ENCODE results near the gene CEND1. TPM values are rescaled to one million over a fixed set of nuclear protein-coding genes. Genes with fewer than 3 reads are reported as not detected.
A peak's percentile ranks its signal among the peaks of the same experiment; 100 is the strongest.

The CEND1 gene
- total and polyA plus RNA-seq, 2 of the 13 experiments (the other 11 are each of a cell fraction or from before 2014, with no cell fraction given): not detected

DNA sequence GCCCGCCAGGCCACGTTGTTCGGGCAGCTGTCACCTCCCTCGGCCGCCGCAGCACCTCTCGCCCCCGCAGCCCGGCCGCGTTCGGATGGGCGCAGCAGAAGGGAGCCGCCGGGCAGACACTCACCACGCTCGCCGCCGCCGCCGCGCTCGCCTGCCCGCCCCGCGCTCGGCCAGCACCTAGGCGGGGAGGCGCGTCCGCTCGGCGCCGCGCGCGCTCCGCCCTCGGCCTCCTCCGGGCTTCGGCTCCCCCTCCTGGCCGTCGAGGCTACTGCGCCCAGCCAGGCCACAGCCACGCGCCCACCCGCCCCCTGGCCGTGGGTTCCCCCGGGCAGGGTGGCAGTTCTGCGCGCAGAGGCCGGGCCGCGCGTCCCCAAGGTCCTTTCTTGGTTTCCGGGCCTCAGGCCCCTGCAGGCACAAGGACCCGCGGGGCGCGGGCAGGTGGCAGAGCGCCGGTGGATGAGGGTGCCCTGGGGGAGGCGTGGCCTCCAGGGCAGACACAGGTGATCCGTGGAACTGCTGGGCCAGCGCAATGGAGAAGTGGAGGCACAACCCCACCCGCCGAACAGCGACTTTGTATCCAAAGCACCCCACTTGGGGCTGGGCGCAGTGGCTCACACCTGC is 8.3 kb upstream of the CEND1 start, which contains the start of gene SLC25A22 (continued):
- TF ChIP-seq, protein P1, sequence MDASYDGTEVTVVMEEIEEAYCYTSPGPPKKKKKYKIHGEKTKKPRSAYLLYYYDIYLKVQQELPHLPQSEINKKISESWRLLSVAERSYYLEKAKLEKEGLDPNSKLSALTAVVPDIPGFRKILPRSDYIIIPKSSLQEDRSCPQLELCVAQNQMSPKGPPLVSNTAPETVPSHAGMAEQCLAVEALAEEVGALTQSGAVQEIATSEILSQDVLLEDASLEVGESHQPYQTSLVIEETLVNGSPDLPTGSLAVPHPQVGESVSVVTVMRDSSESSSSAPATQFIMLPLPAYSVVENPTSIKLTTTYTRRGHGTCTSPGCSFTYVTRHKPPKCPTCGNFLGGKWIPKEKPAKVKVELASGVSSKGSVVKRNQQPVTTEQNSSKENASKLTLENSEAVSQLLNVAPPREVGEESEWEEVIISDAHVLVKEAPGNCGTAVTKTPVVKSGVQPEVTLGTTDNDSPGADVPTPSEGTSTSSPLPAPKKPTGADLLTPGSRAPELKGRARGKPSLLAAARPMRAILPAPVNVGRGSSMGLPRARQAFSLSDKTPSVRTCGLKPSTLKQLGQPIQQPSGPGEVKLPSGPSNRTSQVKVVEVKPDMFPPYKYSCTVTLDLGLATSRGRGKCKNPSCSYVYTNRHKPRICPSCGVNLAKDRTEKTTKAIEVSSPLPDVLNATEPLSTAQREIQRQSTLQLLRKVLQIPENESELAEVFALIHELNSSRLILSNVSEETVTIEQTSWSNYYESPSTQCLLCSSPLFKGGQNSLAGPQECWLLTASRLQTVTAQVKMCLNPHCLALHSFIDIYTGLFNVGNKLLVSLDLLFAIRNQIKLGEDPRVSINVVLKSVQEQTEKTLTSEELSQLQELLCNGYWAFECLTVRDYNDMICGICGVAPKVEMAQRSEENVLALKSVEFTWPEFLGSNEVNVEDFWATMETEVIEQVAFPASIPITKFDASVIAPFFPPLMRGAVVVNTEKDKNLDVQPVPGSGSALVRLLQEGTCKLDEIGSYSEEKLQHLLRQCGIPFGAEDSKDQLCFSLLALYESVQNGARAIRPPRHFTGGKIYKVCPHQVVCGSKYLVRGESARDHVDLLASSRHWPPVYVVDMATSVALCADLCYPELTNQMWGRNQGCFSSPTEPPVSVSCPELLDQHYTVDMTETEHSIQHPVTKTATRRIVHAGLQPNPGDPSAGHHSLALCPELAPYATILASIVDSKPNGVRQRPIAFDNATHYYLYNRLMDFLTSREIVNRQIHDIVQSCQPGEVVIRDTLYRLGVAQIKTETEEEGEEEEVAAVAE (CRISPR knock-in tag; IDR thresholded peaks at IDR 0.05; ENCODE audit: borderline replicate concordance): no peak
- TF ChIP-seq IKZF4 (CRISPR knock-in tag; IDR thresholded peaks at IDR 0.05; ENCODE audit: borderline replicate concordance, low read depth, not compliant biosample characterization) (no peak), TMF1 (CRISPR knock-in tag; IDR thresholded peaks at IDR 0.05; ENCODE audit: low read depth) (peak; percentile 76; the same call in 1 of the 2 replicates), ERF (CRISPR knock-in tag; IDR thresholded peaks at IDR 0.05) (0 out of 2 replicates have a peak, but pooled peaks have one; percentile 8), ZNF724P (CRISPR knock-in tag; IDR thresholded peaks at IDR 0.05; ENCODE audit: borderline replicate concordance) (peak; percentile 26; the same call in 1 of the 2 replicates), AGO2 (optimal IDR thresholded peaks at IDR 0.05; ENCODE audit: low read depth, low read length) (peak; percentile 47), MAZ (IDR thresholded peaks at IDR 0.05; ENCODE audit: borderline replicate concordance, low read depth, low read length) (no peak), MAZ (CRISPR knock-in tag; IDR thresholded peaks at IDR 0.05; ENCODE audit: low read depth) (0 out of 2 replicates have a peak, but pooled peaks have one; percentile 27), BRD4 (CRISPR knock-in tag; IDR thresholded peaks at IDR 0.05) (0 out of 2 replicates have a peak, but pooled peaks have one; percentile 4), GABPB1 (CRISPR knock-in tag; IDR thresholded peaks at IDR 0.05) (0 out of 2 replicates have a peak, but pooled peaks have one; percentile 9), FOXA3 (CRISPR knock-in tag; IDR thresholded peaks at IDR 0.05) (no peak), SP1 (IDR thresholded peaks at IDR 0.05) (no peak), SP1 (CRISPR knock-in tag; IDR thresholded peaks at IDR 0.05) (0 out of 2 replicates have a peak, but pooled peaks have one; percentile 15)
- TF ChIP-seq, protein P2, sequence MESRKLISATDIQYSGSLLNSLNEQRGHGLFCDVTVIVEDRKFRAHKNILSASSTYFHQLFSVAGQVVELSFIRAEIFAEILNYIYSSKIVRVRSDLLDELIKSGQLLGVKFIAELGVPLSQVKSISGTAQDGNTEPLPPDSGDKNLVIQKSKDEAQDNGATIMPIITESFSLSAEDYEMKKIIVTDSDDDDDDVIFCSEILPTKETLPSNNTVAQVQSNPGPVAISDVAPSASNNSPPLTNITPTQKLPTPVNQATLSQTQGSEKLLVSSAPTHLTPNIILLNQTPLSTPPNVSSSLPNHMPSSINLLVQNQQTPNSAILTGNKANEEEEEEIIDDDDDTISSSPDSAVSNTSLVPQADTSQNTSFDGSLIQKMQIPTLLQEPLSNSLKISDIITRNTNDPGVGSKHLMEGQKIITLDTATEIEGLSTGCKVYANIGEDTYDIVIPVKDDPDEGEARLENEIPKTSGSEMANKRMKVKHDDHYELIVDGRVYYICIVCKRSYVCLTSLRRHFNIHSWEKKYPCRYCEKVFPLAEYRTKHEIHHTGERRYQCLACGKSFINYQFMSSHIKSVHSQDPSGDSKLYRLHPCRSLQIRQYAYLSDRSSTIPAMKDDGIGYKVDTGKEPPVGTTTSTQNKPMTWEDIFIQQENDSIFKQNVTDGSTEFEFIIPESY (CRISPR knock-in tag; IDR thresholded peaks at IDR 0.05): 0 out of 2 replicates have a peak, but pooled peaks have one; percentile 10
- TF ChIP-seq, protein P3, sequence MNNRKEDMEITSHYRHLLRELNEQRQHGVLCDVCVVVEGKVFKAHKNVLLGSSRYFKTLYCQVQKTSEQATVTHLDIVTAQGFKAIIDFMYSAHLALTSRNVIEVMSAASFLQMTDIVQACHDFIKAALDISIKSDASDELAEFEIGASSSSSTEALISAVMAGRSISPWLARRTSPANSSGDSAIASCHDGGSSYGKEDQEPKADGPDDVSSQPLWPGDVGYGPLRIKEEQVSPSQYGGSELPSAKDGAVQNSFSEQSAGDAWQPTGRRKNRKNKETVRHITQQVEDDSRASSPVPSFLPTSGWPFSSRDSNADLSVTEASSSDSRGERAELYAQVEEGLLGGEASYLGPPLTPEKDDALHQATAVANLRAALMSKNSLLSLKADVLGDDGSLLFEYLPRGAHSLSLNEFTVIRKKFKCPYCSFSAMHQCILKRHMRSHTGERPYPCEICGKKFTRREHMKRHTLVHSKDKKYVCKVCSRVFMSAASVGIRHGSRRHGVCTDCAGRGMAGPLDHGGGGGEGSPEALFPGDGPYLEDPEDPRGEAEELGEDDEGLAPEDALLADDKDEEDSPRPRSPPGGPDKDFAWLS (CRISPR knock-in tag; IDR thresholded peaks at IDR 0.05; ENCODE audit: borderline replicate concordance): no peak

Data from HepG2 (cell line).